Fibroblast of the aortic adventitia (primary cell): ENCODE data around the gene SHANK2. TPM values are rescaled to one million over a fixed set of nuclear protein-coding genes. Genes with fewer than 3 reads are reported as not detected.

Source experiments
- DNase-seq: peaks from one replicate; pipeline ENCODE4 v3.0.0-alpha.2; 2010; ENCODE audit warnings: low read depth
- H3K4me3 ChIP-seq: 2 replicates; pipeline ENCODE4 v1.5.1; 2011; ENCODE audit warnings: low read depth, mild to moderate bottlenecking, control low read depth, low read length, moderate library complexity
- total RNA-seq: library from RNA; depleted of rRNA; stranded (reverse); fragments of >200 nt; gene quantifications from 2 replicates; pipeline ENCODE4 v1.2.3, GENCODE V29; 2012; ENCODE audit warnings: low replicate concordance
- TF ChIP-seq, protein P1 (sequence below): IDR thresholded peaks from 2 replicates; pipeline ENCODE4 v1.5.1; 2011; ENCODE audit warnings: mild to moderate bottlenecking, low read length, control low read depth, inconsistent platforms; ENCODE audit not compliant: insufficient read depth

Gene SHANK2
- total RNA-seq, result 1.9 and 4.9 TPM in 2 replicates

DNA sequence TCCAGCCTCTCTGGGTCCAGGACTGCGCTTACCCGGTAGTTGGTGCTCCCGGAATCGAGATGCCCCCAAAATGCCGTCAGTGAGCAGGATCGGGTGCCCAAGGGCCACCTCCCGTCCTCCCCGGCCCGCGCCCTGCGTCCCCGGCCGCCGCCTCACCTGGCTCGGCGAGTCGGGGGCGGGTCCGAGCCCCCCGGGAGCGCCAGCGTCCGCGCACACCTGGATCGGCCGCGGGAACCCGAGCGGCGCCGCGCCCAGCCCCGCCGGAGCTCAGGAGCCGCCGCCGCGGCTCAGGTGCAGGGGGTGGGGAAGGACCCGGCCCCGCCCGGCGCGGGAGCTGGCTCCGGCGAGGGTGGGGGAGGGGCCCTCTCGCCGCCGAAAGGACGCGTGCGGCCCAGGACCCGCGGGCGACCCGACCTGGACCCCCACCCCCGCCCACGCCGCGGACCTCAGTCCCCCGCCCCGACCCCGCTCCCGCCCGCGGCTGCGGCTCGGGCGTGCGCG lies at the start of gene SHANK2:
TSS of gene SHANK2 (minus strand) at position 309 of the 501 bp plus-strand sequence. CDS start 105,251 bp downstream, outside the sequence.
- H3K4me3 ChIP-seq, result peak within 1 kb of the TSS; percentile 61
- TF ChIP-seq, protein P1, sequence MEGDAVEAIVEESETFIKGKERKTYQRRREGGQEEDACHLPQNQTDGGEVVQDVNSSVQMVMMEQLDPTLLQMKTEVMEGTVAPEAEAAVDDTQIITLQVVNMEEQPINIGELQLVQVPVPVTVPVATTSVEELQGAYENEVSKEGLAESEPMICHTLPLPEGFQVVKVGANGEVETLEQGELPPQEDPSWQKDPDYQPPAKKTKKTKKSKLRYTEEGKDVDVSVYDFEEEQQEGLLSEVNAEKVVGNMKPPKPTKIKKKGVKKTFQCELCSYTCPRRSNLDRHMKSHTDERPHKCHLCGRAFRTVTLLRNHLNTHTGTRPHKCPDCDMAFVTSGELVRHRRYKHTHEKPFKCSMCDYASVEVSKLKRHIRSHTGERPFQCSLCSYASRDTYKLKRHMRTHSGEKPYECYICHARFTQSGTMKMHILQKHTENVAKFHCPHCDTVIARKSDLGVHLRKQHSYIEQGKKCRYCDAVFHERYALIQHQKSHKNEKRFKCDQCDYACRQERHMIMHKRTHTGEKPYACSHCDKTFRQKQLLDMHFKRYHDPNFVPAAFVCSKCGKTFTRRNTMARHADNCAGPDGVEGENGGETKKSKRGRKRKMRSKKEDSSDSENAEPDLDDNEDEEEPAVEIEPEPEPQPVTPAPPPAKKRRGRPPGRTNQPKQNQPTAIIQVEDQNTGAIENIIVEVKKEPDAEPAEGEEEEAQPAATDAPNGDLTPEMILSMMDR, result no peak
- DNase-seq, result no peak

DNA sequence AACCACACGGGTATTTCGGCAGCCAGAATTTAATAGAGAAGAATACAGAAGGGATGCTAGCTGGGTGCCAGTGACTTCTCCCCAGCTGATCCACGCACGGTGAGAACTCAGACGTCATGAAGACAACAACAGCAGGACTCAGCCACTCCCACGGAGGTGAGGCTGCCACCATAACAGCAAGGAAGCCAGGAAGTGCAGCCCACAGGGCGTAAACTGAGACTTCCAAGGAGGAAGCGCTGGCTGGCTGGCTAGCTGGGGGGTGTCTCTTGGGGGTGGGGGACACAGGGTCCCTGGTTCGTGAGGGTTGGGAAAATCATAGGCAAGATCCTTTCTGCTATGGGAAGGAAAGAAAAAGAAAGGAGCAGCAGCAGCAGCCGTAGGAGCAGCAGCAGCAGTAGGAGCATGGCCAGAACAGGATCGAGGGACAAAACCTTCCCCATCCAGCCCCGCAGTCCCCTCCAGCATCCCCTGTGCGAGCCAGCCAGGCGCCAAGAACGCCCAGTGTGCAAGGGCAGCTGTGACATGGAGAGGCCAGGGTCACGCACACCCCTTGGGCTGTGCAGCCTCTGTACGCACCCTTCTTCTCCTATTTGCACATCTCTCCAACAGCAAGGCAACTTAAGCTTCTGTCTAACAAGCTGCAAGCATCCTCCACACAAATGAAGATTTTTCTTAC lies 49.6 kb upstream of the SHANK2 start:
- TF ChIP-seq, protein P1, result no peak
- H3K4me3 ChIP-seq, result no peak overlapping the region
- DNase-seq, result no peak

DNA sequence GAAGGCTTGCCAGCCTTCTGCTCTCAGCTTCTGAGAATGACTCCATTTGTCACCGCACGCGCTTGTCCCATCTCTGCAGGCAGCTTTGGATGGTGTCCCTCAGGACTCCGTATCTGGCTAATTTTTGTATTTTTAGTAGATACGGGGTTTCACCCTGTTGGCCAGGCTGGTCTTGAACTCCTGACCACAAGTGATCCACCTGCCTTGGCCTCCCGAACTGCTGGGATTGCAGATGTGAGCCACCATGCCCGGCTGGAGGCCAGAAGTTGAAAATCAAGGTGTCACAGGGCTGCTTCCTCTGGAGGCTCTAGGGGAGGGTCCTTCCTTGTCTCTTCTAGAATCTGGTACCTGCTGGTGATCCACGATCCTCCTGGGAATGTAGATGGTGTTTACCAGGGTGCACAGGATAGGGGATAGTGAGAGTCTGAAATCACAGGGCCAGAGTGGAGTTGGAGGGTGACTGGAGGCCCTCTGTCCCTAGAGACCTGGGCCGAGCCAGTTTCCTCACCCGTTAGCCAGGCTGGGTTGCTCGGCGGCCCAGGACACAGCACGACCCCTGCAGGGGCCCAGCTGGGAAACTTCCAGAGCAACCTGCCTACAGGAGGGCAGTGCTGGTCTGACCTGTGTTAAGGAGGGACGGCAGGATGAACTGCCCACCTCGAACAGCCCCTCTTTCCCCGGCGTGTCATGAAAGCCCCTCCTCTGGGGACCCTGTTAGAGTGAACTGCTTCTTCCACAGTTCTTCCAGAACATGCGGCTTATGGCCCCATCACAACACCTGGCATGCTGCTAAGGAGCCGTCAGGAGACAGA lies 48.9 kb upstream of the SHANK2 start:
- no peak overlapping the region for H3K4me3 ChIP-seq
- DNase-seq, result no peak
- TF ChIP-seq, protein P1, result no peak

DNA sequence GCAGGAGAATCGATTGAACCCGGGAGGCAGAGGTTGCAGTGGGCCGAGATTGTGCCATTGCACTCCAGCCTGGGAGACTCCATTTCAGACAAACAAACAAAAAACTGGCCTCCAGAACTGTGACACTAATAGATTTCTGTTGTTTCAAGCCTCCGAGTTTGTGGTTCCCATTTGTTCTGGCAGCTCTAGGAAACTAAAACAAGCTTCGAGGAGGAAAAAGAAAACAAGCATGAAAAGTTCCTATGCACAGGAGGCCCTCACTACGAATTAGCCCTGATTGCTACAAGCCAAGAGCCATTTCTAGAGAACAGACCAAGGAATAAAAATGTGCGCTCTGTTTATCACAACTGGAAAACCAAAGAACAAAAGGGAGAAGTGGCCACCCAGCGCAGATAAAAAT lies 47.8 kb upstream of the SHANK2 start:
- TF ChIP-seq, protein P1, result no peak
- H3K4me3 ChIP-seq, result no peak overlapping the region
- no peak for DNase-seq

DNA sequence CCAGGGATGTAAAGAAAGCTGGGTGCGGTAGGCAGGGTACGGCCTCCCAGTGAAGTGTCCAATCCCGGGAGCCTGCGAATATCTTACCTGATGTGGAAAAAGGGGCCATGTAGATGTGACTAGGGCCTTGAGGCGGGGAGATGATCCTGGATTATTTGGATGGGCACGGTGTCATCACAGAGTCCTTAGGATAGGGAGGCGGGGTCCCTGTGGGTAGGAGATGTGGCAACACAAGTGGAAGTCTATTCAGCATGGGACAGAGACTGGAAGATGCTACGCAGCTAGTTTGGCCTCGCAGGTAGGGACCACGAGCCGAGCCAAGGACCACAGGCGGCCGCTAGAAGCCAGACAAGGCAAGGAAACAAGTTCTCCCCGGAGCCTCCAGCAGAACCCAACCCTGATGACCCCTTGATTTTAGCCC lies 46.4 kb upstream of the SHANK2 start:
- TF ChIP-seq, protein P1, result no peak
- DNase-seq, result no peak
- no peak overlapping the region for H3K4me3 ChIP-seq

DNA sequence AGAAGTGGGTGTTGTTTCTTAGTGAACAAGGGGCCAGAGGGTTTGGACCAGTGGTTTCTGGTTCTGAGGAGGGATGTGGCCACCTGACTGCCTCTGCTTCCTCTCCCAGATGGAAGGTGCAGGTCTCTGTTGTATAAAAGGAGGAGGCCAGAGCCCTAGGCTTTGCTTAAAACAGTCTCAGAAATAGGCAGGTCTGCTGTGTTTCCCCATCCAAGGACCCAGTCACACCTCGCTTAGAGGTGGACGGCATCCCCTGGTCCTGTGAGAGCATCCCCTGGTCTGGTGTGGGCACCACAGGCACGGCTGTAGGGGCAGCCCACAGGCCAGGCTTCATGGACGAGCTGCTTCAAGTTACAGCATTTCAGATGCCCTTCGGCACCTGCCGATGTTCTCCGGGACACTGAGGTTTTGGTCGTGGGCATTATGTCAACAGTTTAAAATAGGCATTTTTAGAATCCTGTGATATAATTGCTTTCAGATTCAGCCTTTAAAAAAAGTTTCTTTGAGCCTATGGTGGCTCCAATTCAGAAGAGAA lies 45.7 kb upstream of the SHANK2 start:
- TF ChIP-seq, protein P1, result no peak
- H3K4me3 ChIP-seq, result no peak overlapping the region
- DNase-seq, result no peak
